ES-I3 (cell line): ENCODE results near the gene SYT1.

Experiments used
- H3K36me3 ChIP-seq: 2 replicates; pipeline ENCODE4 v1.6.1; 2013; ENCODE audit warnings: mild to moderate bottlenecking, low read length, control low read depth, moderate library complexity; ENCODE audit not compliant: insufficient read depth
- H3K4me1 ChIP-seq: 2 replicates; pipeline ENCODE4 v1.6.1; 2013; ENCODE audit warnings: mild to moderate bottlenecking, control low read depth, low read length; ENCODE audit not compliant: insufficient read depth
- H3K9ac ChIP-seq: 2 replicates; pipeline ENCODE4 v1.6.1; 2013; ENCODE audit warnings: low read depth, mild to moderate bottlenecking, low read length, moderate library complexity
- H3K9me3 ChIP-seq: 2 replicates; pipeline ENCODE4 v1.6.1; 2013; ENCODE audit warnings: mild to moderate bottlenecking, low read length, moderate library complexity; ENCODE audit not compliant: control insufficient read depth, insufficient read depth

Gene SYT1

GRCh38 chr12:78878866-78879265, 14.3 kb downstream of the SYT1 start:
- no peak overlapping the region for H3K9ac ChIP-seq
- peaks cover 47% of the 10 kb centered on the region for H3K4me1 ChIP-seq
- peaks cover 5% of the 10 kb centered on the region; the same call in 1 of the 2 replicates for H3K36me3 ChIP-seq
- no peaks in the 10 kb centered on the region for H3K9me3 ChIP-seq

GRCh38 chr12:78880078-78880477, 15.5 kb downstream of the SYT1 start:
- H3K9ac ChIP-seq, result no peak overlapping the region
- peaks cover 43% of the 10 kb centered on the region for H3K4me1 ChIP-seq
- H3K36me3 ChIP-seq, result peaks cover 5% of the 10 kb centered on the region; the same call in 1 of the 2 replicates
- no peaks in the 10 kb centered on the region for H3K9me3 ChIP-seq

- Histone ChIP-seq H3K36me3 (peaks cover 5% of the 10 kb centered on the region; the same call in 1 of the 2 replicates), H3K9ac (no peak overlapping the region; the same call in 1 of the 2 replicates), H3K4me1 (peaks cover 50% of the 10 kb centered on the region), H3K9me3 (no peaks in the 10 kb centered on the region)
Observed at GRCh38 chr12:78881685-78882084, 17.1 kb downstream of the SYT1 start.

GRCh38 chr12:78885466-78885865, 20.9 kb downstream of the SYT1 start:
- Histone ChIP-seq H3K36me3 (no peaks in the 10 kb centered on the region), H3K9me3 (no peaks in the 10 kb centered on the region), H3K4me1 (peaks cover 49% of the 10 kb centered on the region), H3K9ac (no peak overlapping the region)

- Histone ChIP-seq H3K4me1 (peaks cover 43% of the 10 kb centered on the region), H3K9me3 (no peaks in the 10 kb centered on the region), H3K9ac (no peak overlapping the region), H3K36me3 (no peaks in the 10 kb centered on the region)
Observed at GRCh38 chr12:78886719-78887407, 22.3 kb downstream of the SYT1 start.

GRCh38 chr12:78887444-78887843, 22.9 kb downstream of the SYT1 start:
- Histone ChIP-seq H3K9me3 (no peaks in the 10 kb centered on the region), H3K9ac (no peak overlapping the region), H3K4me1 (peaks cover 37% of the 10 kb centered on the region), H3K36me3 (no peaks in the 10 kb centered on the region)

- peaks cover 37% of the 10 kb centered on the region for H3K4me1 ChIP-seq
- H3K9ac ChIP-seq, result no peak overlapping the region
- no peaks in the 10 kb centered on the region for H3K9me3 ChIP-seq
- no peaks in the 10 kb centered on the region for H3K36me3 ChIP-seq
Observed at GRCh38 chr12:78888568-78888967, 24.0 kb downstream of the SYT1 start.

GRCh38 chr12:78891646-78892353, 27.2 kb downstream of the SYT1 start:
- Histone ChIP-seq H3K36me3 (no peaks in the 10 kb centered on the region), H3K9me3 (no peaks in the 10 kb centered on the region), H3K4me1 (peaks cover 26% of the 10 kb centered on the region), H3K9ac (no peak overlapping the region)

- no peaks in the 10 kb centered on the region for H3K36me3 ChIP-seq
- no peaks in the 10 kb centered on the region for H3K4me1 ChIP-seq
- H3K9ac ChIP-seq, result no peak overlapping the region
Observed at GRCh38 chr12:78898416-78898815, 33.8 kb downstream of the SYT1 start.

GRCh38 chr12:78914859-78915331, 50.3 kb downstream of the SYT1 start:
- no peak overlapping the region for H3K9ac ChIP-seq
- H3K4me1 ChIP-seq, result peaks cover 31% of the 10 kb centered on the region
- no peaks in the 10 kb centered on the region for H3K9me3 ChIP-seq
- no peaks in the 10 kb centered on the region for H3K36me3 ChIP-seq

More at GRCh38 chr12:78898416-78898815, 33.8 kb downstream of the SYT1 start:
- no peaks in the 10 kb centered on the region for H3K9me3 ChIP-seq

- H3K9ac ChIP-seq, result no peak overlapping the region
- H3K36me3 ChIP-seq, result no peaks in the 10 kb centered on the region
- peaks cover 31% of the 10 kb centered on the region for H3K4me1 ChIP-seq
- no peaks in the 10 kb centered on the region for H3K9me3 ChIP-seq
Observed at GRCh38 chr12:78916845-78917480, 52.4 kb downstream of the SYT1 start.

GRCh38 chr12:78917513-78917912, 52.9 kb downstream of the SYT1 start:
- Histone ChIP-seq H3K36me3 (no peaks in the 10 kb centered on the region), H3K4me1 (peaks cover 31% of the 10 kb centered on the region), H3K9me3 (no peaks in the 10 kb centered on the region), H3K9ac (no peak overlapping the region)

- H3K4me1 ChIP-seq, result peaks cover 31% of the 10 kb centered on the region
- no peaks in the 10 kb centered on the region for H3K36me3 ChIP-seq
- H3K9ac ChIP-seq, result no peak overlapping the region
- H3K9me3 ChIP-seq, result no peaks in the 10 kb centered on the region
Observed at GRCh38 chr12:78918268-78918667, 53.7 kb downstream of the SYT1 start.

GRCh38 chr12:78928200-78929074, 63.9 kb downstream of the SYT1 start:
- no peak overlapping the region for H3K9ac ChIP-seq
- no peaks in the 10 kb centered on the region; the same call in 1 of the 2 replicates for H3K4me1 ChIP-seq
- H3K9me3 ChIP-seq, result no peaks in the 10 kb centered on the region
- no peaks in the 10 kb centered on the region for H3K36me3 ChIP-seq
